ENCODE results near the gene PAPPA. TPM values are rescaled to one million over a fixed set of nuclear protein-coding genes. Genes with fewer than 3 reads are reported as not detected.

PAPPA gene
- total and polyA plus RNA-seq, 9 of the 15 experiments (the other 6 are each of a cell fraction or from before 2014, with no cell fraction given): 0.06 to 0.18 (median 0.11) TPM

DNA sequence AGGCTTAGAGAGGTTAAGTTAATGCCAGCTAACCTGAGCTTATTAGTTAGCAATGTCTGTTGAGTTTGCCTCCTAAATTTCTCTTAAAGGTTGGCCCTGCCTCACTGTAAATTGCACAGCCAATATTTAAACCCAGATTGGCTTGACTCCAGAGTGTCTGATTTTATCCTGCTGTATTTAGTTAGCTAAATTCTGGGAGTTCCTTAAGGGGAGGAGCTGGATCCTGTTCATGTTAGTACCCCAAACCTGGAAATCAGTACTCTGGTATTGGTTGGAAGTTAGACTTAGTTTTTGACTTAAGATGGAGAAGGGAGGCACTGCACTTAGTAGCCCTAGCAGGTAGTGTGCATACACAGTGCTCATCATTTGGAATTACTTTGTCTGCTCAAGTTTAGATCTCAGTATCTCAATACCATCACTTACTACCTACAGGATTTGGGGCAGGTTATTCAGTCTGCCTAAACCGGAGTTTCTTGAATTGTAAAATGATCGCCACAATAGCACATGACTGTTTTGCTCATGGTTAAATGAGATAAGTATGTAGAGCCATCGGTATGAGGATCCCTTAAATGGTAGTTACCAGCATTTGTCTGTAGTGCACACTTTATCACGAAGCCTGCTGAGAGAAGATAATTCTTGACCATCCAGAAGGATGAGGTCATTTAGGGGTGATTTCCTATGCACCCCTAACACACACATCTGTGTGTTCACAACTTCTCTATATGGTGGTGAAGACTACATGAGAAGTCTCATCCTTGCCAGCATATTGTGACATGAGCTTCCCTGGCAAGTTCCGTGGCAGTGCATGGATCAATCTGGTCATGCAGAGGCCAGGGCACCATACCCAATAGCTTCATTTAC, 268.8 kb downstream of the PAPPA start (continued):
- TF ChIP-seq, protein P1, sequence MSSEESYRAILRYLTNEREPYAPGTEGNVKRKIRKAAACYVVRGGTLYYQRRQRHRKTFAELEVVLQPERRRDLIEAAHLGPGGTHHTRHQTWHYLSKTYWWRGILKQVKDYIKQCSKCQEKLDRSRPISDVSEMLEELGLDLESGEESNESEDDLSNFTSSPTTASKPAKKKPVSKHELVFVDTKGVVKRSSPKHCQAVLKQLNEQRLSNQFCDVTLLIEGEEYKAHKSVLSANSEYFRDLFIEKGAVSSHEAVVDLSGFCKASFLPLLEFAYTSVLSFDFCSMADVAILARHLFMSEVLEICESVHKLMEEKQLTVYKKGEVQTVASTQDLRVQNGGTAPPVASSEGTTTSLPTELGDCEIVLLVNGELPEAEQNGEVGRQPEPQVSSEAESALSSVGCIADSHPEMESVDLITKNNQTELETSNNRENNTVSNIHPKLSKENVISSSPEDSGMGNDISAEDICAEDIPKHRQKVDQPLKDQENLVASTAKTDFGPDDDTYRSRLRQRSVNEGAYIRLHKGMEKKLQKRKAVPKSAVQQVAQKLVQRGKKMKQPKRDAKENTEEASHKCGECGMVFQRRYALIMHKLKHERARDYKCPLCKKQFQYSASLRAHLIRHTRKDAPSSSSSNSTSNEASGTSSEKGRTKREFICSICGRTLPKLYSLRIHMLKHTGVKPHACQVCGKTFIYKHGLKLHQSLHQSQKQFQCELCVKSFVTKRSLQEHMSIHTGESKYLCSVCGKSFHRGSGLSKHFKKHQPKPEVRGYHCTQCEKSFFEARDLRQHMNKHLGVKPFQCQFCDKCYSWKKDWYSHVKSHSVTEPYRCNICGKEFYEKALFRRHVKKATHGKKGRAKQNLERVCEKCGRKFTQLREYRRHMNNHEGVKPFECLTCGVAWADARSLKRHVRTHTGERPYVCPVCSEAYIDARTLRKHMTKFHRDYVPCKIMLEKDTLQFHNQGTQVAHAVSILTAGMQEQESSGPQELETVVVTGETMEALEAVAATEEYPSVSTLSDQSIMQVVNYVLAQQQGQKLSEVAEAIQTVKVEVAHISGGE (CRISPR knock-in tag; IDR thresholded peaks at IDR 0.05): peak in 1 of 3 experiments; percentile 68; a peak in 2 of 6 replicates
- peak in 1 of 2 experiments; percentile 42; a peak in 1 of 4 replicates for TF ChIP-seq MAZ (CRISPR knock-in tag; conservative IDR thresholded peaks at IDR 0.05 in 1 of 2, IDR thresholded peaks at IDR 0.05 in 1 of 2)
- peak; percentile 70 for TF ChIP-seq ELF4 (CRISPR knock-in tag; IDR thresholded peaks at IDR 0.05)
- TF ChIP-seq, protein P2, sequence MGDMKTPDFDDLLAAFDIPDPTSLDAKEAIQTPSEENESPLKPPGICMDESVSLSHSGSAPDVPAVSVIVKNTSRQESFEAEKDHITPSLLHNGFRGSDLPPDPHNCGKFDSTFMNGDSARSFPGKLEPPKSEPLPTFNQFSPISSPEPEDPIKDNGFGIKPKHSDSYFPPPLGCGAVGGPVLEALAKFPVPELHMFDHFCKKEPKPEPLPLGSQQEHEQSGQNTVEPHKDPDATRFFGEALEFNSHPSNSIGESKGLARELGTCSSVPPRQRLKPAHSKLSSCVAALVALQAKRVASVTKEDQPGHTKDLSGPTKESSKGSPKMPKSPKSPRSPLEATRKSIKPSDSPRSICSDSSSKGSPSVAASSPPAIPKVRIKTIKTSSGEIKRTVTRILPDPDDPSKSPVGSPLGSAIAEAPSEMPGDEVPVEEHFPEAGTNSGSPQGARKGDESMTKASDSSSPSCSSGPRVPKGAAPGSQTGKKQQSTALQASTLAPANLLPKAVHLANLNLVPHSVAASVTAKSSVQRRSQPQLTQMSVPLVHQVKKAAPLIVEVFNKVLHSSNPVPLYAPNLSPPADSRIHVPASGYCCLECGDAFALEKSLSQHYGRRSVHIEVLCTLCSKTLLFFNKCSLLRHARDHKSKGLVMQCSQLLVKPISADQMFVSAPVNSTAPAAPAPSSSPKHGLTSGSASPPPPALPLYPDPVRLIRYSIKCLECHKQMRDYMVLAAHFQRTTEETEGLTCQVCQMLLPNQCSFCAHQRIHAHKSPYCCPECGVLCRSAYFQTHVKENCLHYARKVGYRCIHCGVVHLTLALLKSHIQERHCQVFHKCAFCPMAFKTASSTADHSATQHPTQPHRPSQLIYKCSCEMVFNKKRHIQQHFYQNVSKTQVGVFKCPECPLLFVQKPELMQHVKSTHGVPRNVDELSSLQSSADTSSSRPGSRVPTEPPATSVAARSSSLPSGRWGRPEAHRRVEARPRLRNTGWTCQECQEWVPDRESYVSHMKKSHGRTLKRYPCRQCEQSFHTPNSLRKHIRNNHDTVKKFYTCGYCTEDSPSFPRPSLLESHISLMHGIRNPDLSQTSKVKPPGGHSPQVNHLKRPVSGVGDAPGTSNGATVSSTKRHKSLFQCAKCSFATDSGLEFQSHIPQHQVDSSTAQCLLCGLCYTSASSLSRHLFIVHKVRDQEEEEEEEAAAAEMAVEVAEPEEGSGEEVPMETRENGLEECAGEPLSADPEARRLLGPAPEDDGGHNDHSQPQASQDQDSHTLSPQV (IDR thresholded peaks at IDR 0.05): peak; percentile 83; the same call in 1 of the 2 replicates
- TF ChIP-seq EWSR1 (IDR thresholded peaks at IDR 0.05; ENCODE audit: borderline replicate concordance, low read depth, partially characterized antibody): no peak
- TF ChIP-seq NFYB (IDR thresholded peaks at IDR 0.05; ENCODE audit: extremely low read depth, insufficient read length): no peak
- peak; percentile 96 for TF ChIP-seq TCF3 (CRISPR knock-in tag; IDR thresholded peaks at IDR 0.05)
- TF ChIP-seq ADNP (tag; IDR thresholded peaks at IDR 0.05): peak; percentile 74; the same call in 1 of the 2 replicates
- TF ChIP-seq NCOA1 (IDR thresholded peaks at IDR 0.05; ENCODE audit: low read depth): peak; percentile 82
- peak; percentile 60; the same call in 1 of the 2 replicates for TF ChIP-seq KLF6 (CRISPR knock-in tag; IDR thresholded peaks at IDR 0.05; ENCODE audit: borderline replicate concordance)
- TF ChIP-seq PML (IDR thresholded peaks at IDR 0.05; ENCODE audit: low read length): peak; percentile 90
- no peak for TF ChIP-seq NELFE (IDR thresholded peaks at IDR 0.05; ENCODE audit: insufficient read depth, insufficient read length)
- peak; percentile 84 for TF ChIP-seq POLR2AphosphoS5 (IDR thresholded peaks at IDR 0.05; ENCODE audit: control insufficient read depth, insufficient read depth, low read depth, low read length)
